A673 (cell line): Measurements from ENCODE around the gene HRH1. TPM values are rescaled to one million over a fixed set of nuclear protein-coding genes. Genes with fewer than 3 reads are reported as not detected.
"Not testable (repeated sequence)": the region's sequence is repeated elsewhere in the genome, so short reads cannot be mapped to it uniquely, and the experiment has no call there.

ENCODE experiments used
- BruUV-seq: library from RNA; stranded (reverse); fragments of 400-500 nt; replicated peaks from 2 replicates; lab custom pipeline; 2021; lab: Mats Ljungman, UMichigan
- CTCF ChIA-PET: fragments of 300-600 bp; sonication (Branson Sonifier 250); formaldehyde crosslinking; loops from one replicate; lab custom pipeline; 2022; ENCODE audit warnings: antibody characterized with exemption; lab: Charles Lee
- POLR2A ChIA-PET: fragments of 300-600 bp; sonication (Branson Sonifier 250); formaldehyde crosslinking; loops from one replicate; lab custom pipeline; 2022; ENCODE audit warnings: antibody characterized with exemption; ENCODE audit not compliant: low non-redundant PET; lab: Charles Lee
- DNase-seq: peaks from one replicate; pipeline ENCODE4 v3.0.0-alpha.2; 2015; ENCODE audit warnings: low spot score
- H3K27ac ChIP-seq: fragments of 200-600 bp; sonication (generic); 2 replicates; pipeline ENCODE4 v1.5.1; 2016; ENCODE audit warnings: mixed run types, low read depth, mild to moderate bottlenecking, mixed read lengths, antibody characterized with exemption, low read length; ENCODE audit not compliant: poor library complexity, severe bottlenecking
- H3K27me3 ChIP-seq: fragments of 200-600 bp; sonication (generic); replicated peaks from 2 replicates; pipeline ENCODE4 v1.6.1; 2017; ENCODE audit warnings: mixed run types, low read depth, mild to moderate bottlenecking, mixed read lengths, antibody characterized with exemption, low read length; ENCODE audit not compliant: insufficient read depth, poor library complexity
- H3K36me3 ChIP-seq: fragments of 200-600 bp; sonication (generic); 2 replicates; pipeline ENCODE4 v1.6.1; 2016; ENCODE audit warnings: mixed run types, mild to moderate bottlenecking, mixed read lengths, antibody characterized with exemption, low read length; ENCODE audit not compliant: insufficient read depth, poor library complexity, severe bottlenecking
- H3K4me1 ChIP-seq: fragments of 200-600 bp; sonication (generic); 2 replicates; pipeline ENCODE4 v1.6.1; 2017; ENCODE audit warnings: mixed run types, mild to moderate bottlenecking, mixed read lengths, antibody characterized with exemption, low read length; ENCODE audit not compliant: insufficient read depth, poor library complexity, severe bottlenecking
- H3K4me3 ChIP-seq: fragments of 200-600 bp; sonication (generic); 2 replicates; pipeline ENCODE4 v1.5.1; 2016; ENCODE audit warnings: low read depth, mixed run types, mild to moderate bottlenecking, mixed read lengths, low read length; ENCODE audit not compliant: poor library complexity, severe bottlenecking
- H3K9me3 ChIP-seq: fragments of 200-600 bp; sonication (generic); 2 replicates; pipeline ENCODE4 v1.6.1; 2016; ENCODE audit warnings: mixed run types, low read depth, mild to moderate bottlenecking, mixed read lengths, antibody characterized with exemption, low read length; ENCODE audit not compliant: poor library complexity, severe bottlenecking
- CTCF ChIP-seq: fragments of 300-800, 200-600 bp; sonication (generic); conservative IDR thresholded peaks from 2 replicates; pipeline ENCODE4 v1.5.1; 2017; ENCODE audit warnings: low read depth, mild to moderate bottlenecking, antibody characterized with exemption, low read length, moderate library complexity, mixed read lengths
- EZH2 ChIP-seq: fragments of 200-600 bp; sonication (generic); IDR thresholded peaks from 2 replicates; pipeline ENCODE4 v1.6.1; 2017; ENCODE audit warnings: borderline replicate concordance, low read depth, mild to moderate bottlenecking, mixed read lengths, antibody characterized with exemption, low read length; ENCODE audit not compliant: poor library complexity, severe bottlenecking
- intact Hi-C: fragments of 100-400 bp; cut with micrococcal nuclease; formaldehyde crosslinking; loops from one replicate; pipeline ENCODE4 v1.10.0; 2022; ENCODE audit not compliant: unreplicated experiment
- total RNA-seq: library from RNA; stranded (reverse); gene quantifications from 2 replicates; pipeline ENCODE4 v1.2.3, GENCODE V29; 2021

Gene HRH1
- total RNA-seq, 1 experiment from 2014 or later = 0.92 TPM

DNA sequence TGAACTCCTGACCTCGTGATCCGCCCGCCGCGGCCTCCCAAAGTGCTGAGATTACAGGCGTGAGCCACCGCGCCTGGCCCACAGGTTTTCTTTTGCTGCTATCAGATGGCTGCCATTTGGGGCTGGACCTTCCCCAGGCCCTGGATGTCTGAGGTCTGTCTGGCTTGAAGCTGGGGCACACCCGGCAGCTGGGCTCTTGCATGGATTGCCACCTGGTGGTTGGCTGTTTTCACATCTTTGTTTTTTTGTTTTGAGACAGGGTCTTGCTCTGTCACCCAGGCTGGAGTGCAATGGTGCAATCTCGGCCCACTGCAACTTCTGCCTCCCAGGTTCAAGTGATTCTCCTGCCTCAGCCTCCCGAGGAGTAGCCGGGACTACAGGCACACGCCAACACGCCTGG, 51.6 kb downstream of the HRH1 start:
- not testable (repeated sequence) for H3K9me3 ChIP-seq, DNase-seq

GRCh38 chr3:11206316-11206715, 52.0 kb downstream of the HRH1 start:
- ChIA-PET CTCF (no interaction called here), POLR2A (no interaction called here)
- H3K27me3 ChIP-seq = no peaks in the 10 kb centered on the region
- no TSS peak for BruUV-seq
- TF ChIP-seq CTCF (no peak), EZH2 (no peak)
- no peak overlapping the region for H3K4me3 ChIP-seq
- no peaks in the 10 kb centered on the region for H3K9me3 ChIP-seq
- H3K36me3 ChIP-seq = no peaks in the 10 kb centered on the region
- H3K4me1 ChIP-seq = no peaks in the 10 kb centered on the region
- no peak overlapping the region for H3K27ac ChIP-seq
- no peak for DNase-seq
- intact Hi-C loops = no loop called here

More for the DNA sequence above, 51.6 kb downstream of the HRH1 start:
- CTCF ChIA-PET = interaction anchor here (0.6 kb wide), 1 partner anchor 44 kb away, joined by 3 read pairs; no protein-coding TSS in a partner anchor
- H3K4me3 ChIP-seq, H3K27ac ChIP-seq, H3K36me3 ChIP-seq, H3K4me1 ChIP-seq, BruUV-seq, H3K27me3 ChIP-seq, intact Hi-C loops: not testable (repeated sequence)
- TF ChIP-seq CTCF = peak; percentile 24; the same call in 1 of the 2 replicates
- POLR2A ChIA-PET = interaction anchor here (0.8 kb wide), 1 partner anchor 129 kb away, joined by 3 read pairs; no protein-coding TSS in a partner anchor

DNA sequence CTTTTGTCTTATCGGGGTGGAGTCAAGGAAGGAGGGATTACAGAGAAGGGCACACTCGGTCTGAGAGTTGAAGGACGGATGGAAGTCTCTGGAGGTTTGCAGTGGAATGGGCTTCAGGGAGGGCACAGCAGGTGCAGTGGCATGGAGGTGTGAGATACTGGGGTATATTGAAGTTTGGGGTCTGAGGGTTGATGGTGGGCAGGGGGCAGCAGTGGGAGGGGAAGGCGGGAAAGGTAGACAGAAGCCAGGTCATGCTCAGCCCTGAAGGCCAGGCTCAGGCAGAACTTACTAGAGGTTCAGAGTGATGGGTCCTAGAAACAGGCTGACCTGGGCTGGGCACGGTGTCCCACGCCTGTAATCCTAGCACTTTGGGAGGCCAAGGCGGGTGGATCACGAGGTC, 52.7 kb downstream of the HRH1 start:
- no peaks in the 10 kb centered on the region for H3K36me3 ChIP-seq
- H3K27ac ChIP-seq = no peak overlapping the region
- no peak for DNase-seq
- TF ChIP-seq EZH2 = no peak
- TF ChIP-seq CTCF = no peak
- no TSS peak for BruUV-seq
- H3K4me1 ChIP-seq = no peaks in the 10 kb centered on the region
- H3K27me3 ChIP-seq = no peaks in the 10 kb centered on the region
- no peaks in the 10 kb centered on the region for H3K9me3 ChIP-seq
- CTCF ChIA-PET = no interaction called here
- POLR2A ChIA-PET = no interaction called here
- H3K4me3 ChIP-seq = no peak overlapping the region
- intact Hi-C loops = no loop called here
